GM18505 (cell line): ENCODE measurements around the gene NOS1AP.
A peak's percentile ranks its signal among the peaks of the same experiment; 100 is the strongest.

Experiments used
- ATAC-seq: cut with Tn5 transposase; IDR thresholded peaks from one replicate; pipeline ENCODE4 v1.9.1; 2021; ENCODE audit not compliant: unreplicated experiment
- POLR2A ChIP-seq: IDR thresholded peaks from 4 replicates; pipeline ENCODE4 v1.6.1; 2011; ENCODE audit warnings: borderline replicate concordance; ENCODE audit not compliant: insufficient read depth, insufficient read length; ENCODE audit errors: extremely low read depth

The NOS1AP gene

GRCh38 chr1:162069334-162070093 is at the start of gene NOS1AP:
Gene NOS1AP, plus strand, starts transcription at chr1:162069691. Its CDS starts 487 bp downstream, at chr1:162070178.
- no peak for TF ChIP-seq POLR2A
- peak; percentile 97 for ATAC-seq

GRCh38 chr1:162020150-162020549 is 49.3 kb upstream of the NOS1AP start:
- no peak for TF ChIP-seq POLR2A
- ATAC-seq: no peak

- ATAC-seq: no peak
- TF ChIP-seq POLR2A: no peak
Observed at GRCh38 chr1:162021124-162021523, 48.4 kb upstream of the NOS1AP start.

- TF ChIP-seq POLR2A: no peak
- no peak for ATAC-seq
Observed at GRCh38 chr1:162022626-162023025, 46.9 kb upstream of the NOS1AP start.

- no peak for ATAC-seq
- TF ChIP-seq POLR2A: no peak
Observed at GRCh38 chr1:162023181-162023546, 46.3 kb upstream of the NOS1AP start.

- no peak for TF ChIP-seq POLR2A
- peak; percentile 62 for ATAC-seq
Observed at GRCh38 chr1:162023547-162024501, 45.7 kb upstream of the NOS1AP start, which contains the start of gene OLFML2B. Gene OLFML2B, minus strand, starts transcription at chr1:162023869. Its CDS starts 439 bp downstream, at chr1:162023430.

- ATAC-seq: no peak
- TF ChIP-seq POLR2A: no peak
Observed at GRCh38 chr1:162025541-162025940, 44.0 kb upstream of the NOS1AP start.

- TF ChIP-seq POLR2A: no peak
- no peak for ATAC-seq
Observed at GRCh38 chr1:162026881-162027280, 42.6 kb upstream of the NOS1AP start.

GRCh38 chr1:162028726-162029125 is 40.8 kb upstream of the NOS1AP start:
- peak; percentile 70 for ATAC-seq

GRCh38 chr1:162029157-162029556 is 40.3 kb upstream of the NOS1AP start:
- TF ChIP-seq POLR2A: no peak
- no peak for ATAC-seq

More at GRCh38 chr1:162028726-162029125, 40.8 kb upstream of the NOS1AP start:
- TF ChIP-seq POLR2A: no peak

GRCh38 chr1:162030759-162031280 is 38.7 kb upstream of the NOS1AP start:
- no peak for TF ChIP-seq POLR2A
- no peak for ATAC-seq

- ATAC-seq: no peak
- TF ChIP-seq POLR2A: no peak
Observed at GRCh38 chr1:162033428-162033827, 36.1 kb upstream of the NOS1AP start.

GRCh38 chr1:162035241-162035640 is 34.2 kb upstream of the NOS1AP start:
- no peak for ATAC-seq
- no peak for TF ChIP-seq POLR2A
